HEK293 (cell line): ENCODE data around the gene NTN3.

Source experiments
- CTCF ChIA-PET: fragments of 350-600 bp; formaldehyde crosslinking; extraction: SDS; loops from one replicate; lab custom pipeline; 2021; ENCODE audit warnings: antibody characterized with exemption; lab: Yijun Ruan, JAX
- POLR2A ChIA-PET: fragments of 300-600 bp; formaldehyde crosslinking; extraction: SDS; loops from one replicate; lab custom pipeline; 2020; ENCODE audit warnings: antibody characterized with exemption, inconsistent platforms; lab: Yijun Ruan, JAX
- H3K27ac ChIP-seq: fragments of 200-500 bp; sonication (Bioruptor generic); 2 replicates; pipeline ENCODE4 v1.5.1; 2014; ENCODE audit warnings: low read depth, low read length, control low read depth, inconsistent platforms; ENCODE audit errors: extremely low read depth
- H3K36me3 ChIP-seq, 2 experiments: fragments of 200-500 bp in 1 of 2; sonication (Bioruptor generic) in 1 of 2; 1 replicate in 1 of 2; 2 replicates in 1 of 2; pipeline ENCODE4 v1.5.1; 2014 to 2017; ENCODE audit warnings: inconsistent platforms in 2 of 2, low read length in 2 of 2; ENCODE audit not compliant: control insufficient read depth in 2 of 2, insufficient read depth in 1 of 2
- H3K4me1 ChIP-seq: fragments of 200-500 bp; sonication (Bioruptor generic); 2 replicates; pipeline ENCODE4 v1.5.1; 2014; ENCODE audit warnings: mild to moderate bottlenecking, low read length, inconsistent platforms; ENCODE audit not compliant: control insufficient read depth, insufficient read depth
- H3K4me3 ChIP-seq: 2 replicates; pipeline ENCODE4 v1.5.1; 2011; ENCODE audit warnings: low read depth, mild to moderate bottlenecking, control low read depth, low read length, moderate library complexity
- H3K9me3 ChIP-seq: fragments of 200-500 bp; sonication (Bioruptor generic); 2 replicates; pipeline ENCODE4 v1.5.1; 2014; ENCODE audit warnings: low read depth, low read length, inconsistent platforms; ENCODE audit not compliant: control insufficient read depth, insufficient read depth
- KLF16 ChIP-seq: fragments of 450-650 bp; formaldehyde crosslinking; IDR thresholded peaks from 2 replicates; pipeline ENCODE4 v1.5.1; 2017; ENCODE audit warnings: missing biosample characterization, missing genetic modification characterization
- MEIS1 ChIP-seq: sonication (generic); formaldehyde crosslinking; IDR thresholded peaks from 2 replicates; pipeline ENCODE4 v1.8.1; 2022; ENCODE audit warnings: missing genetic modification reagents, mild to moderate bottlenecking, borderline replicate concordance
- SCRT1 ChIP-seq: fragments of 450-650 bp; formaldehyde crosslinking; IDR thresholded peaks from 2 replicates; pipeline ENCODE4 v1.5.1; 2016; ENCODE audit warnings: missing biosample characterization, missing genetic modification characterization, borderline replicate concordance
- SCRT2 ChIP-seq: fragments of 450-650 bp; formaldehyde crosslinking; IDR thresholded peaks from 2 replicates; pipeline ENCODE4 v1.5.1; 2016; ENCODE audit warnings: missing biosample characterization, missing genetic modification characterization
- SP3 ChIP-seq: fragments of 450-650 bp; formaldehyde crosslinking; IDR thresholded peaks from 2 replicates; pipeline ENCODE4 v1.5.1; 2016; ENCODE audit warnings: missing biosample characterization, missing genetic modification characterization
- ZNF311 ChIP-seq: fragments of 450-650 bp; formaldehyde crosslinking; IDR thresholded peaks from 2 replicates; pipeline ENCODE4 v1.5.1; 2017; ENCODE audit warnings: missing biosample characterization, missing genetic modification characterization, borderline replicate concordance
- ZNF571 ChIP-seq: fragments of 450-650 bp; formaldehyde crosslinking; IDR thresholded peaks from 2 replicates; pipeline ENCODE4 v1.5.0; 2017; ENCODE audit warnings: missing biosample characterization, missing genetic modification characterization
- ZNF621 ChIP-seq: fragments of 450-650 bp; formaldehyde crosslinking; IDR thresholded peaks from 2 replicates; pipeline ENCODE4 v1.5.1; 2017; ENCODE audit warnings: missing biosample characterization, missing genetic modification characterization
- ZNF629 ChIP-seq: fragments of 450-650 bp; formaldehyde crosslinking; IDR thresholded peaks from 2 replicates; pipeline ENCODE4 v1.5.1; 2017; ENCODE audit warnings: missing biosample characterization, missing genetic modification characterization
- ZNF660 ChIP-seq: fragments of 450-650 bp; IDR thresholded peaks from 2 replicates; pipeline ENCODE4 v1.5.1; 2018; ENCODE audit warnings: missing biosample characterization, mild to moderate bottlenecking, missing genetic modification characterization
- ZNF664 ChIP-seq: fragments of 450-650 bp; formaldehyde crosslinking; IDR thresholded peaks from 2 replicates; pipeline ENCODE4 v1.5.1; 2016; ENCODE audit warnings: missing biosample characterization, missing genetic modification characterization
- TF ChIP-seq, protein P1 (sequence below): fragments of 450-650 bp; formaldehyde crosslinking; IDR thresholded peaks from 2 replicates; pipeline ENCODE4 v1.5.1; 2017; ENCODE audit warnings: missing biosample characterization, missing genetic modification characterization
- TF ChIP-seq, protein P2 (sequence below): fragments of 450-650 bp; formaldehyde crosslinking; IDR thresholded peaks from 2 replicates; pipeline ENCODE4 v1.5.1; 2016; ENCODE audit warnings: missing biosample characterization, missing genetic modification characterization
- TF ChIP-seq, protein P3 (sequence below): fragments of 450-650 bp; formaldehyde crosslinking; IDR thresholded peaks from 2 replicates; pipeline ENCODE4 v1.5.1; 2017; ENCODE audit warnings: missing biosample characterization, missing genetic modification characterization
- TF ChIP-seq, protein P4 (sequence below): fragments of 450-650 bp; formaldehyde crosslinking; conservative IDR thresholded peaks from 2 replicates; pipeline ENCODE4 v1.5.1; 2016; ENCODE audit warnings: low read depth, missing biosample characterization, missing genetic modification characterization

NTN3 gene

DNA sequence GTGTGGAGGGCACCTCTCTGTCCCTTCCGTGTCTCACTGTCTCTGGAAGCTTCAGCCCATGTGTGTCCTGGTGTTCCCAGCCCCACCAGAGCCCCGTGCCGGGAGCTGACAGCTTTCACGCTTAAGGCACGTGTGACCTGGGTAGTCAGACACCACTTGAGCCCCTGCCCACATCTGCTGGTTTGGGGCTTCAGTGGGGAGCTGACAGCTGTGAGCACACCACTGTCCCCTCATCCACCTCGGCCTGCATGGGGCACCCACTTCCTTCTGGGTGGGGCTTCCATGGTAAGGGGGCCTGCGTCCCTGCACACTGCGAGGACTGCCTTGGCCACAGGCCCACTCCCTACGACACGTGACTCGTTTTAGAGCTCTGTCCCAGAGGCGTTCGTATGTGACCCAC is 13.8 kb upstream of the NTN3 start:
- H3K36me3 ChIP-seq, result peaks cover 0 to 65% of the 10 kb centered on the region in 2 experiments; a peak in 2 of 3 replicates
- TF ChIP-seq ZNF629 (tag by site-specific recombination), result no peak
- TF ChIP-seq, protein P1, sequence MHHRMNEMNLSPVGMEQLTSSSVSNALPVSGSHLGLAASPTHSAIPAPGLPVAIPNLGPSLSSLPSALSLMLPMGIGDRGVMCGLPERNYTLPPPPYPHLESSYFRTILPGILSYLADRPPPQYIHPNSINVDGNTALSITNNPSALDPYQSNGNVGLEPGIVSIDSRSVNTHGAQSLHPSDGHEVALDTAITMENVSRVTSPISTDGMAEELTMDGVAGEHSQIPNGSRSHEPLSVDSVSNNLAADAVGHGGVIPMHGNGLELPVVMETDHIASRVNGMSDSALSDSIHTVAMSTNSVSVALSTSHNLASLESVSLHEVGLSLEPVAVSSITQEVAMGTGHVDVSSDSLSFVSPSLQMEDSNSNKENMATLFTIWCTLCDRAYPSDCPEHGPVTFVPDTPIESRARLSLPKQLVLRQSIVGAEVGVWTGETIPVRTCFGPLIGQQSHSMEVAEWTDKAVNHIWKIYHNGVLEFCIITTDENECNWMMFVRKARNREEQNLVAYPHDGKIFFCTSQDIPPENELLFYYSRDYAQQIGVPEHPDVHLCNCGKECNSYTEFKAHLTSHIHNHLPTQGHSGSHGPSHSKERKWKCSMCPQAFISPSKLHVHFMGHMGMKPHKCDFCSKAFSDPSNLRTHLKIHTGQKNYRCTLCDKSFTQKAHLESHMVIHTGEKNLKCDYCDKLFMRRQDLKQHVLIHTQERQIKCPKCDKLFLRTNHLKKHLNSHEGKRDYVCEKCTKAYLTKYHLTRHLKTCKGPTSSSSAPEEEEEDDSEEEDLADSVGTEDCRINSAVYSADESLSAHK, result no peak
- TF ChIP-seq, protein P2, sequence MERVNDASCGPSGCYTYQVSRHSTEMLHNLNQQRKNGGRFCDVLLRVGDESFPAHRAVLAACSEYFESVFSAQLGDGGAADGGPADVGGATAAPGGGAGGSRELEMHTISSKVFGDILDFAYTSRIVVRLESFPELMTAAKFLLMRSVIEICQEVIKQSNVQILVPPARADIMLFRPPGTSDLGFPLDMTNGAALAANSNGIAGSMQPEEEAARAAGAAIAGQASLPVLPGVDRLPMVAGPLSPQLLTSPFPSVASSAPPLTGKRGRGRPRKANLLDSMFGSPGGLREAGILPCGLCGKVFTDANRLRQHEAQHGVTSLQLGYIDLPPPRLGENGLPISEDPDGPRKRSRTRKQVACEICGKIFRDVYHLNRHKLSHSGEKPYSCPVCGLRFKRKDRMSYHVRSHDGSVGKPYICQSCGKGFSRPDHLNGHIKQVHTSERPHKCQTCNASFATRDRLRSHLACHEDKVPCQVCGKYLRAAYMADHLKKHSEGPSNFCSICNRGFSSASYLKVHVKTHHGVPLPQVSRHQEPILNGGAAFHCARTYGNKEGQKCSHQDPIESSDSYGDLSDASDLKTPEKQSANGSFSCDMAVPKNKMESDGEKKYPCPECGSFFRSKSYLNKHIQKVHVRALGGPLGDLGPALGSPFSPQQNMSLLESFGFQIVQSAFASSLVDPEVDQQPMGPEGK, result no peak
- no peak for TF ChIP-seq ZNF571 (tag by site-specific recombination)
- TF ChIP-seq SCRT2 (tag by site-specific recombination), result no peak
- TF ChIP-seq KLF16 (tag by site-specific recombination), result no peak
- TF ChIP-seq SP3 (tag by site-specific recombination), result no peak
- no peak for TF ChIP-seq ZNF621 (tag by site-specific recombination)
- TF ChIP-seq, protein P3, sequence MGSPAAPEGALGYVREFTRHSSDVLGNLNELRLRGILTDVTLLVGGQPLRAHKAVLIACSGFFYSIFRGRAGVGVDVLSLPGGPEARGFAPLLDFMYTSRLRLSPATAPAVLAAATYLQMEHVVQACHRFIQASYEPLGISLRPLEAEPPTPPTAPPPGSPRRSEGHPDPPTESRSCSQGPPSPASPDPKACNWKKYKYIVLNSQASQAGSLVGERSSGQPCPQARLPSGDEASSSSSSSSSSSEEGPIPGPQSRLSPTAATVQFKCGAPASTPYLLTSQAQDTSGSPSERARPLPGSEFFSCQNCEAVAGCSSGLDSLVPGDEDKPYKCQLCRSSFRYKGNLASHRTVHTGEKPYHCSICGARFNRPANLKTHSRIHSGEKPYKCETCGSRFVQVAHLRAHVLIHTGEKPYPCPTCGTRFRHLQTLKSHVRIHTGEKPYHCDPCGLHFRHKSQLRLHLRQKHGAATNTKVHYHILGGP, result no peak
- TF ChIP-seq, protein P4, sequence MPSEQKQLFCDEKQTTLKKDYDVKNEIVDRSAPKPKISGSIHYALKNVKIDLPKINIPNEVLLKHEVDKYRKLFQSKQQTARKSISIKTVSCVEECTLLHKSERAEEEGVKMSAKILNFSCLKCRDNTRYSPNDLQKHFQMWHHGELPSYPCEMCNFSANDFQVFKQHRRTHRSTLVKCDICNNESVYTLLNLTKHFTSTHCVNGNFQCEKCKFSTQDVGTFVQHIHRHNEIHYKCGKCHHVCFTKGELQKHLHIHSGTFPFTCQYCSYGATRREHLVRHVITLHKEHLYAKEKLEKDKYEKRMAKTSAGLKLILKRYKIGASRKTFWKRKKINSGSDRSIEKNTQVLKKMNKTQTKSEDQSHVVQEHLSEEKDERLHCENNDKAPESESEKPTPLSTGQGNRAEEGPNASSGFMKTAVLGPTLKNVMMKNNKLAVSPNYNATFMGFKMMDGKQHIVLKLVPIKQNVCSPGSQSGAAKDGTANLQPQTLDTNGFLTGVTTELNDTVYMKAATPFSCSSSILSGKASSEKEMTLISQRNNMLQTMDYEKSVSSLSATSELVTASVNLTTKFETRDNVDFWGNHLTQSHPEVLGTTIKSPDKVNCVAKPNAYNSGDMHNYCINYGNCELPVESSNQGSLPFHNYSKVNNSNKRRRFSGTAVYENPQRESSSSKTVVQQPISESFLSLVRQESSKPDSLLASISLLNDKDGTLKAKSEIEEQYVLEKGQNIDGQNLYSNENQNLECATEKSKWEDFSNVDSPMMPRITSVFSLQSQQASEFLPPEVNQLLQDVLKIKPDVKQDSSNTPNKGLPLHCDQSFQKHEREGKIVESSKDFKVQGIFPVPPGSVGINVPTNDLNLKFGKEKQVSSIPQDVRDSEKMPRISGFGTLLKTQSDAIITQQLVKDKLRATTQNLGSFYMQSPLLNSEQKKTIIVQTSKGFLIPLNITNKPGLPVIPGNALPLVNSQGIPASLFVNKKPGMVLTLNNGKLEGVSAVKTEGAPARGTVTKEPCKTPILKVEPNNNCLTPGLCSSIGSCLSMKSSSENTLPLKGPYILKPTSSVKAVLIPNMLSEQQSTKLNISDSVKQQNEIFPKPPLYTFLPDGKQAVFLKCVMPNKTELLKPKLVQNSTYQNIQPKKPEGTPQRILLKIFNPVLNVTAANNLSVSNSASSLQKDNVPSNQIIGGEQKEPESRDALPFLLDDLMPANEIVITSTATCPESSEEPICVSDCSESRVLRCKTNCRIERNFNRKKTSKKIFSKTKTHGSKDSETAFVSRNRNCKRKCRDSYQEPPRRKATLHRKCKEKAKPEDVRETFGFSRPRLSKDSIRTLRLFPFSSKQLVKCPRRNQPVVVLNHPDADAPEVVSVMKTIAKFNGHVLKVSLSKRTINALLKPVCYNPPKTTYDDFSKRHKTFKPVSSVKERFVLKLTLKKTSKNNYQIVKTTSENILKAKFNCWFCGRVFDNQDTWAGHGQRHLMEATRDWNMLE (tag by site-specific recombination), result no peak
- no peak for TF ChIP-seq ZNF311 (tag by site-specific recombination)
- TF ChIP-seq ZNF664, result no peak
- no peak for TF ChIP-seq MEIS1 (CRISPR knock-in tag)
- TF ChIP-seq SCRT1 (tag by site-specific recombination), result no peak
- TF ChIP-seq ZNF660, result no peak
- TF ChIP-seq, all 188 proteins: peak for 0
- CTCF ChIA-PET, result interaction anchor here (1.0 kb wide), 1 partner anchor 44 kb away, joined by 6 read pairs; no protein-coding TSS in a partner anchor
- Histone ChIP-seq H3K4me3 (no peak overlapping the region), H3K9me3 (no peaks in the 10 kb centered on the region), H3K27ac (no peak overlapping the region), H3K4me1 (peaks cover 15% of the 10 kb centered on the region)
- POLR2A ChIA-PET, result interaction anchor here (1.0 to 1.5 kb wide), 2 partner anchors 11 to 17 kb away, joined by 3 to 4 read pairs; no protein-coding TSS in a partner anchor
